HL-60 (cell line): ENCODE results near the gene TRIM3.
A peak's percentile ranks its signal among the peaks of the same experiment; 100 is the strongest.

ENCODE experiments used
- DNase-seq, 2 experiments: peaks; one replicate each; pipeline ENCODE4 v3.0.0-alpha.2; 2010 to 2020; ENCODE audit warnings: low read depth in 1 of 2, low spot score in 1 of 2
- H3K27ac ChIP-seq: fragments of 250-450 bp; sonication (Bioruptor Pico); replicated peaks from 2 replicates; pipeline ENCODE4 v1.5.1; 2020; ENCODE audit warnings: mild to moderate bottlenecking, moderate library complexity
- H3K27me3 ChIP-seq: fragments of 250-450 bp; sonication (Bioruptor Pico); 2 replicates; pipeline ENCODE4 v1.5.1; 2021; ENCODE audit warnings: mild to moderate bottlenecking, moderate library complexity; ENCODE audit not compliant: insufficient read depth, poor library complexity, severe bottlenecking
- H3K4me3 ChIP-seq: replicated peaks from 2 replicates; pipeline ENCODE4 v1.5.1; 2011; ENCODE audit warnings: mild to moderate bottlenecking, control low read depth, low read length; ENCODE audit not compliant: insufficient read depth
- CTCF ChIP-seq: IDR thresholded peaks from one replicate; pipeline ENCODE4 v1.5.1; 2011; ENCODE audit warnings: low read length, control low read depth, inconsistent platforms; ENCODE audit not compliant: insufficient read depth
- GABPA ChIP-seq: IDR thresholded peaks from 2 replicates; pipeline ENCODE4 v1.6.1; 2012; ENCODE audit warnings: low read depth
- POLR2AphosphoS5 ChIP-seq: IDR thresholded peaks from 2 replicates; pipeline ENCODE4 v1.6.1; 2012; ENCODE audit warnings: low read depth
- REST ChIP-seq: IDR thresholded peaks from 2 replicates; pipeline ENCODE4 v1.6.1; 2012; ENCODE audit warnings: low read depth; ENCODE audit not compliant: insufficient replicate concordance
- SPI1 ChIP-seq: IDR thresholded peaks from 2 replicates; pipeline ENCODE4 v1.6.1; 2012; ENCODE audit warnings: low read depth, mild to moderate bottlenecking, borderline replicate concordance

The TRIM3 gene

DNA sequence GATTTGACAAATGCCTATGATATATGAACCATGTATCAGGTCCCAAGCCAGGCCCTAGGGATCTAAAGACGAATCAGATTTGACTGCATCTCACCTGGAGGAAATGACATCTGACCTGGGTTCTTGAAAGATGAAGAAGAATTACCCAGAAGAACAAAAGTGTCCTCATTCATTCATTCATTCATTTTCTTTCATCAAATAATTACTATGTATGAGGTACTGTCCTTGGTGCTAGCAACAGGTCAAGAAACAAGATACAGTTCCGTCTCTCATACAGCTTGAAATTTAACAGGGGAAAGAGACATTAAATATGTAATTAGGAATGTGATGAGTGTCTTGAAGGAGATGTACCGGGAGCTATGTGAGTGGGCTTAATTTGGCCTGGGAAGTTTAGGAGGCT is 53.1 kb downstream of the TRIM3 start:
- no peak overlapping the region for H3K27ac ChIP-seq
- TF ChIP-seq REST = peak; percentile 87
- no peak for TF ChIP-seq GABPA
- H3K27me3 ChIP-seq = peaks cover 37% of the 10 kb centered on the region
- H3K4me3 ChIP-seq = no peak overlapping the region
- no peak for DNase-seq

GRCh38 chr11:6419009-6419631 is 54.6 kb downstream of the TRIM3 start, which contains the start of gene APBB1:
Gene APBB1 (minus strand): TSS chr11:6419094. CDS start chr11:6411347, 7,747 bp downstream.
- Histone ChIP-seq H3K27ac (no peak within 1 kb of the TSS), H3K27me3 (peaks cover 37% of the 10 kb centered on the region), H3K4me3 (peak within 1 kb of the TSS; percentile 73)
- TF ChIP-seq GABPA (no peak), POLR2AphosphoS5 (no peak), SPI1 (no peak), CTCF (no peak), REST (no peak)
- DNase-seq = peak in 1 of 2 experiments; percentile 28

- peaks cover 37% of the 10 kb centered on the region for H3K27me3 ChIP-seq
- H3K4me3 ChIP-seq = peak overlapping the region; percentile 73
- TF ChIP-seq SPI1 = no peak
- TF ChIP-seq GABPA = no peak
- TF ChIP-seq CTCF = no peak
- TF ChIP-seq POLR2AphosphoS5 = no peak
- TF ChIP-seq REST = no peak
- no peak for DNase-seq
- H3K27ac ChIP-seq = no peak overlapping the region
Observed at GRCh38 chr11:6418557-6419008, 55.2 kb downstream of the TRIM3 start.
